Germinal center (tissue), 1 donor: ENCODE results near the gene UBE2L3.
"Not testable (repeated sequence)": the region's sequence is repeated elsewhere in the genome, so short reads cannot be mapped to it uniquely, and the experiment has no call there.

Source experiments
- DNase-seq: peaks from one replicate; pipeline ENCODE4 v3.0.0; 2012; ENCODE audit warnings: mixed read lengths, low spot score

Gene UBE2L3

DNA sequence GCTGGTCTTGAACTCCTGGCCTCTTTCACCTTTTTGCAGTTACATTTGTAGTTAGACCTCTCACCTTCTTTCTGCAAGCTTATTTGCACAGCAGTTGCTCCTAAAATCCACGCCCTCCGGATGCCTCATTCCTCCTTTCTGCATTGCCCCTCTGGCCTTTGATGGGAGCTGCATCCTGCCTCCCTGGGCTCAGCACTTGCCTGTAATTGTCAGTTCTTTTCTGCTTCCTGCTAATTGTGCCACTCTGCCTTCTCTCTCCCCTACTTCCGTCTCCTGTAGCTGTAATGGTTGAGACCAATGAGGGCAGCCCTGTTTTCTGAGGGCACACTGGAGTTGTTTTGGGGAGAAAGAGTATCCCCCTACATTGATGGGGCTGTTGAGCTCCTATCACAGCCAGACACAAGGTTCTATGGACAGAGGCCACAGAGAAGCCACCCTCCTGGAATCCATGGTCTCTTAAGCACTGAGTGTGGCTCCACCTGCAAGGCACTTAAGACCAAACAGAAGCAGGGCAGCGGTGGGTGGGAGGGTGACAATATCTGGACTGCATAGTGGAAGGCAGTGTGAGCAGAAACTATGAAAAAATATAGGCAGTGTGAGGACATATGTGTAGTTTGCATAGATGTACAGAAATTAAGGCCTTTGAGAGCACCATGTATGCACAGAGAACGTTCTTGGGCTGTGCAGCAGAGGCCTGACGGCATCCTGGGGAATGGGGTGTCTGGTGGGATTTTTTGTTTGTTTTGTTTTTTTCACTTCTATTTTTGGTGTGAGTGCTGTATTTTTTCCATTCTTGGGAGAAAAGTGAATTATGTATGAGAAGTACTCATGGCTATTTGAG is 31.8 kb downstream of the UBE2L3 start:
- DNase-seq = no peak

DNA sequence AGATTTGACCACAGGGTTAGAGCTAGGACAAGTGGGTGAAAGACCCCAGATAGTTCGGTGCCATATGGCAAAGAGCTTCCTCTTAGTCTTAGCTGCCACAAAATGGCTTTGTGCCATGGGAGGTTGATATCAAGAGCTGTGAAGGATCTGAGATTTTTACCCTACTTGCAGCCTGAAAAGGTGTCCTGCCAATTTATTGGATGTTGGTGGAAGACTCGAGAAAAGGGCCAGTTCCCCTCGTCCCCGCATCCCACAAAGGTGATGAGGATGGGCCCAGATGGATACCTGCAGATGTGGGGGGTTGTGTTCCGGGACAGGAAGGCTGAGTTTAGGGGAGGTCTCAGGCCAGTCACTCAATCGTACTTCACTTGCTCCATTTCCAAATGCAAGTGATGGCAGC is 35.1 kb downstream of the UBE2L3 start:
- no peak for DNase-seq

DNA sequence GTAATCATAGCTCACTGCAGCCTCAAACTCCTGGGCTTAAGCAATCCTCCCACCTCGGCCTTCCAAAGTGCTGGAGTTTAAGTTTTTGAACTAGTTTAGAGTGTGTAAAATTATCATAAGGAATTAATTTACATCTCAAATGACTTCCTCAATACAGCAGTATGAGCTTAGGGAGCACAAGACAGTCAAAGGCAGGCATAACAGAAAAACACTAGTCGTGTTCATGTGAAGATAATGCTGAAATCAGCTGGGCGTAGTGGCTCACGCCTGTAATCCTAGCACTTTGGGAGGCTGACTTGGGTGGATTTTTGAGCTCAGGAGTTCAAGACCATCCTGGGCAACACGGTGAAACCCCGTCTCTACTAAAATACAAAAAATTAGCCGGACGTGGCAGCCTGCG is 36.5 kb downstream of the UBE2L3 start:
- no peak for DNase-seq

DNA sequence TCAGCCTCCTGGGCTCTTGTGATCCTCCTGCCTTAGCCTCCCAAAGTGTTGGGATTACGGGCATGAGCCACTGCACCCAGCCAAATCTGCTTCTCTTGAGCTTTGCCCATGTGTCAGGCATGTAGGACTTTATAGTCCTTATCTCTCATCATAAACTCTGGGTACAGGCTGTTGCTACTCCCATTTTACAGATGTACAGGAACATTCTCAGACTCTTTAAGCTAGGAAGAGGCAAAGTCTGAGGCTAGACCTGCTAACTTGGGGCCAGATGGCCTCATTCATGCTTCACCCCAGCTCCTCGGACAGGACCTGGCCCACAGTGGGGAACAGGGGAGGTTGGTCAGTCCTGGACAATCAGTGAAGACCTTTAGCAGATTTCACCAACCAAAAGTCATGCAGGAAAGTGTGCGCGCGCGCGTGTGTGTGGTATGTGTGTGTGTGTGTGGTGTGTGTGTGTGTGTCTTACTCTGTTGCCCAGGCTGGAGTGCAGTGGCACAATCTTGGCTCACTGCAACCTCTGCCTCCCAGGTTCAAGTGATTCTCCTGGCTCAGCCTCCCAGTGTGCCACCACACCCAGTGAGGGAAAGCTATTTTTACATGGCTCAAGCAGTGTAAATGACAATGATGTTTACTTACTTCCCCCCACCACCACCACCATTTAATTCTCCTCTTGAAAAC is 38.5 kb downstream of the UBE2L3 start:
- no peak for DNase-seq

DNA sequence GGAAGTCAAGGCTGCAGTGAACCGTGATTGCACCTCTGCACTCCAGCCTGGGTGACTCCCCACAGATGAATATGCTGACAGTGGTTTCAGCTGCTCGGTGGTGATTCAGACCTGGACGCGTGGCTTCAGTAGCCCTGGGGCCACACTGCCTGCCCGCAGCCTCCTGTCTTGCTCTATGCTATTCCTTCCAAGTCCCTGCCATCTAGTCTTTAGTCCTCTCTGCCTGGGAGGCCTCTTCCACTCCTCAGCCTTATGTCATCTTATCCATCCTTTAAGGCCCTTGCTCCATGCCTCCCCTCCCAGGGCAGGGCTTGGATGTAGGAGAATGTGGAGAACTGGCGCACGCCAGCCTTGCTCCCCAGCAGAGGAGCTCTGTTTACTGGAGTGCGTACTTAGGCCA is 39.3 kb downstream of the UBE2L3 start:
- no peak for DNase-seq

DNA sequence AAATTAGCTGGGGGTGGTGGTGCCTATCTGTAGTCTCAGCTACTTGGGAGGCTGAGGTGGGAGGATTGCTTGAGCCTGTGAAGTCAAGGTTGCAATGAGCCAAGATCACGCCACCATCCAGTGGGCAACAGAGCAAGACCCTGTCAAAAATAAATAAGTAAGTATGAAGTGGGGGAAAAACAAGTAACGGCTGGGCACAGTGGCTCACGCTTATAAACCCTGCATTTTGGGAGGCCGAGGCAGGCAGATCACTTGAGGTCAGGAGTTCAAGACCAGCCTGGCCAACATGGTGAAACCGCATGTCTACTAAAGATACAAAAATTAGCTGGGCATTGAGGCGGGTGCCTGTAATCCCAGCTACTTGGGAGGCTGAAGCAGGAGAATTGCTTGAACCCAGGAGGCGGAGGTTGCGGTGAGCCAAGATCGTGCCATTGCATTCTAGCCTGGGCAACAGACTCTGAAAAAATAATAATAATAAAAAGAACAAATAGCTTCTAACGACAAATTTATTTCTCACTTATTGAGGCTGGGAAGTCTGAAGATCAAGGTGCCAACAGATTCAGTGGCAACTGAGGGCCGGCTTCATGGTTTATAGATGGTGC is 42.1 kb downstream of the UBE2L3 start:
- not testable (repeated sequence) for DNase-seq

DNA sequence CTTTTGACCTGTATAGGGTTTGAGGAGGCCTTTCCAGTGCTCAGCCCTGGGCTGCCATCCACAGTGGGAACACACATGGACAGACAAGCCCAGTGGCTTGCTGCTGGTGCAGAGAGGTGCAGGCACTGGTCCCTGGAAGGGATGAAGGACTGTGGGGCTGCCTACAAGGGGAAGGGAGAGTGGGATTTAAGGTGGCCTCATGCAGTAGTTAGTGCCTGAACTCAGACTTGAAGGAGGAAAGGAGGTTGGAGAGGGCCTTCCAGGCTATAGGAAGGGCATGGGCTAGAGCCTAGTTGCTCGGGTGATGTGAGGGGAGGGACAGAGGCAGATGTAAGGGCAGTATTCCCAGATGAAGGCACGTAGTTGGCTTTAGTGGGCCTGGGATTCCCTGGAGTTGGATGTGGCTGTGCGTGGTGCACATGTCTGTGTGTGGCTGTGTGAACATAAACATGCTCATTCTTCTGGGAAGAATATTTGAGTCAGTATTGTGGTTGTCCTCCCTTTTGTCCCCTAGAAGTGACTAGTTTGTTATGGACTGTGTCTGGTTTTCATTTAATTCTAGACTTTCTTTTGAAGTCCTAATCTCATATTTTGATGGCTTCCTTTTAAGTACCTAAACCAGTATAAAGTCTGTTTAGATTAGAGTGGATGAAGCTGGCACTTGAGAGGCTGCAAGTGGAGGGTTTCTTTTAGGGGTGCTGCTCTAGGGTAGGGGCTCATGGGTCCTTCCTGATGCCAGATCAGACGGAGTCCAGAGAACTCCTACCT is 43.9 kb downstream of the UBE2L3 start:
- DNase-seq = no peak

DNA sequence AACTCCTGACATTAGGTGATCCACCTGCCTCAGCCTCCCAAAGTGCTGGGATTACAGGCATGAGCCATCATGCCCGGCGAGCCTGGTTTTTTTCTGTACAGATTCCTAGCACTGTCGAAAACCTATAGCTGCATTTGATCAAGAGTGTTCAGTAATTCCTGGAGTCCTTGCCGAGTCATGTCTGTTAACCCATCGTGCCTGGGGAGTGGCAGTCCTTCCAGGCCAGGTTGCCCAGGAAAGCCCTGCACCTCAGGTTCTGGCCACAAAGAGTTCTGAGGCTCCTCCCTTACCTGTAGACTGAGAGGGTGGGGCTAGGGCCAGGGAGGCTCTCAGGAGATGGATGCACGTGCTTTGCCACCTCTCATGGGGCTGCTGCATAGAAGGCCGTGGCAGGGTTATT is 45.3 kb downstream of the UBE2L3 start:
- no peak for DNase-seq

DNA sequence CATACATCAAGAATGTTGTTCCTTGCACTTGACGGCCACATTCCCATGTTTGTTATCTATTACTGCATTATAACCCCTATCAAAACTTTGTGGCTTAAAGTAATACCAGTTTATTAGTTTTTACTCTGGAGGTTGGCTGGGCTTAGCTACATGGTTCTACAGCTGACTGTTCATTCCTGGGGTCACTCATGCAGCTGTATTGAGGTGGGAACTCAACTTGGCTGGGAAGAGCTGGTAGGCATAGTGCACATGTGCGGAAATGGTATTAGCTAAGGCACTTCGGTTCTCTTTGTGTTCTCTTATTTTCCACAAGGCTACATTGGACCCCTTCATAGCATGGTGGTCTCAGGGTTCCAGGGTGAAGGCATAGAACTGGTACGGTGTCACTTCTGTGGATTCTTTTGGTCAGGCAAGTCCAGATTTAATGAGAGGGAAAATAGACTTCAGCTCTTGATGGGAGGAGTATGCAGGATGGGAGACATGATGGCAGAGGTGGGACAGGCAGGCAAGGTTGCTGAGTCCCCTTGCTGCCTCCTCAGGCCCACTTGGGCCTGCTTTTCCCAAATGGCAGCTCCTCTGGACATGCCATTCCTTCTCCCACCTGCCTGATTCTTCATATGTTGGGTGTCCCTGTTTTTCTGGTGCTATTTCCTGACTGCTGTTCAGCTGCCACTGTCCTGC is 46.2 kb downstream of the UBE2L3 start:
- no peak for DNase-seq

DNA sequence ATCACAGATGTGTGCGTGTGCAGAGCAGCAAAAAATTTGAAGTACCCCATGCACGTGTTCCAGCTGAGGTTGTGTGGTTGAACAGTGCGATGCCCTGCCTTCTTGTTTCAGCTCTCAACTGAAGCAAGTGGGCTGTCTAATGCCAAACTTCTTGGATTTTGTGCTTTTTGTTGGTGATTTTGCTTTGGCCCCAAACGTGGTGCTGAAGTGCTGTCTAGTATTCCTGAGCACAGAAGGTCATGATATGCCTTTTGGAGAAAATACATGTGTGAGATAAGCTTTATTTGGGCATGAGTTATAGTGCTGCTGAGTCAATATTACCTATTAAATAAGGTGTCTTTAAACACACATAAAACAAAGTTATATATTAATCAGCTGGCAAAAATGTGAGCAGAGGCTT is 48.2 kb downstream of the UBE2L3 start:
- no peak for DNase-seq

DNA sequence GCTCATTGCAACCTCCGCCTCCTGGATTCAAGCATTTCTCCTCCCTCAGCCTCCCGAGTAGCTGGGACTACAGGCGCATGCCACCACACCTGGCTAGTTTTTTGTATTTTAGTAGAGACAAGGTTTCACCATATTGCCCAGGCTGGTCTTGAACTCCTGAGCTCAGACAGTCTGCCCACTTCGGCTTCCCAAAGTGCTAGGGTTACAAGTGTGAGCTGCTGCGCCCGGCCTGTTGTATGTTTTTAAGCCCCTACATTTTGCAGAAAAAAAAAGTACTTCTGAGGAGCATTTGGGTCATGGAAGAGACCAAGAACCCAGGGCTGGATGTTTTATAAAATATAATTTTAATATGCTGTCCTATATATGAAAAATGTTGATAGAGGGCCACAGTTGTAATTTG is 49.8 kb downstream of the UBE2L3 start:
- not testable (repeated sequence) for DNase-seq

DNA sequence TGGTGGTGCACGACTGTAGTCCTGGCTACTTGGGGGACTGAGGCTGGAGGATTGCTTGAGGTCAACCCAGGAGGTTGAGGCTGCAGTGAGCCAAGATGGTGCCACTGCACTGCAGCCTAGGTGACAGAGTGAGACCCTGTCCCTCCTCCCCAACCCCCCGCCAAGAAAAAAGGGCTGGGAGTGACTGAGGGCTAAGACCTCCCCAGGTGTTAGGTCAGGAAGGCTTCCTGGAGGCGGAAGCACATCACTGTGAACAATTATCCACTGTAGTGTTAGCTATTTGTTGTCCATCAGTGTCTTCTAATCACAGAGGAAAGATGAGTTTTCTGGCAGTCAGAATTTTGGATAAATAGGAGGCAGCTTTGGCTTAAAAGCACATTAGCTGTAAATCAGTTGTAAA is 53.5 kb downstream of the UBE2L3 start:
- no peak for DNase-seq

DNA sequence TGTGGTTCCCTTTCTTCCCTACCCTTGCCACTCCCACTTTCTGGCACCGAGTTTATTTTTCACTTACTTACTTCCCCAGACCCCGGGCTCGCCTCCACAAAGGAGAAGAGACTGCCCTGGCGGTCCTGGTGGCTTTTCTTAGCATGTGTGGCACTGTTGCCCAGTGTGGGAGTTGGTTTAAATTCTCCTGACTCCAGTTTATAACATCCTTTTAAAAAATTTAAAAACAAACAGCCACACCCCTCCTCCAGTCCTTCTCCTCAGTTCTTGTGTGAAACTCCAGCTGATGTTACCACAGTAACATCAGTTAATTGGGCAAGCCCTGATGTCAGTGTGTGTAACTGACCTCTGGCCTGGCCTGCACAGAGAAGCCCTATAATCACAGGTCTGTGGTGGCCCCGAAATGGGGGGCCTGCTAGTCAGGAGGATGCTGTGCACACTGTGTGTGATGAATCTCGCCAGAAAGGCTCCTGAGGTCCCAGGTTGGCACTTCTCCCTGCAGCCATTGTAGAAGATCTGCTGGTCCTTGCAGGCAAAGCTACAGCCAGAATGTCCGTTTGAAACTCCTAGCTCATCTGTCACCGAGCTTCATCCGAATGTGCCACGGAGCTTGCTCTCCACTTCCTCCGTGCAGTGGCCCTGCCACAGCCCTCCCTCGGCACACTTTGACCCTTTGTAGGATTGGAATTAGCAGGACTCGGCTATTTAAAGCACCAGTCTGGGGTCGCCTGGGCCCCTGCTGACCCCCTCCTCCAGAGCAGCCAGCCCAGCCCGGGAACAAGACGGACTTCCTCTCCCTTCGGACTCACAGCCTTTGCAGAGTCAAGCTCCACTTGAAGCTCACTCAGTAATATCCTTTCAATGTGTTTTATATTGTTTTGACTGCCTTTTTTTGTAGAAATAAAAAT is 54.8 kb downstream of the UBE2L3 start:
- DNase-seq = no peak

DNA sequence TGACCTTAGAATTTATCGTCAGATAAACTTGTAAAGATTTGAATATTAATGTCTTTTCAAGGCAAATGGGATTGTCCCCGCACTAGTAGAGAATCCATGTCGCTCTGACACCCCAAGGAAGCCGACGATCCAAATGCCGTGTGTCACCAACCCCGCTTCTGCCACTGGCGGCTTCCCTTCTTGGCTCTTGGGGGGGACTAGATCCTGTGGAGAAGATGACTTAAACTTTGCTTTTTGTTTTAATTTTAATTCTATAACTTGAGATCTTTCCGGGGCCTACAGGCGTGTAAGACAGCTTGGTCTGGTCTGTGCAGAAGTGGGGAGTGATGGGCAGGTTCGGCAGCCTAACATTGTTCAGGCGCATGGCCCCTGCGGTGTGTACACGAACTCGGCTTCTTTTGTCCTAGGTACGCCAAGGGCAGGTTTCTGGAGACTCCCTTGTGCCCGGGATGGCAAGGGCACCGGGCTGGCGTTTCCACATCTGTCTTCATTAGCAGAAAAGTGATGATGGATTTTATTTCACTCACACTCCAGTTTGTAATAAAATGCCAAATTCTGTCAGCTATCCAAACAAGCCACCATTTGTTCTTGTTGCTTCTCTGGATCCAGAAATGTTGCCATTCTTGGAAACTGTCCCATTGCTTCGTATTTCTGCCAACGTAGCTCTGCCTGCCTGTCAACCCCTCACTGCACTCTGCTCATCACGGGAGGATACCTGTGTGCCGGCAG is 55.6 kb downstream of the UBE2L3 start:
- no peak for DNase-seq

DNA sequence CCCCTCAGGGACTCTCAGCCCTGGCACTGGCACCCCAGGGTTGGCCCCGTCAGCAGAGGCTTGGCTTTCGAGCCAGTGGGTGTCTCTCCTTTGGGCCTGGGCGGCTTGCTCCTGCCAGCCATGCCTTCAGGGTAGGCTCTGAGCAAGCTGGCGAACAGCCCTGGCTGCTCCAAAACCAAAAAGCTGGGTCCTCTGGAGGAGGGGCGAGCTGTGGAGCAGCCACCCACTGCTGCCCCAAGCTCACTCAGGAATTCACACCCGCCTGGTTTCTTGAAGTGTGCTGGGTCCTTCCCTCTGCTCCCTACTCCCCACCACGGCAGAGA is 56.1 kb downstream of the UBE2L3 start:
- DNase-seq = no peak

DNA sequence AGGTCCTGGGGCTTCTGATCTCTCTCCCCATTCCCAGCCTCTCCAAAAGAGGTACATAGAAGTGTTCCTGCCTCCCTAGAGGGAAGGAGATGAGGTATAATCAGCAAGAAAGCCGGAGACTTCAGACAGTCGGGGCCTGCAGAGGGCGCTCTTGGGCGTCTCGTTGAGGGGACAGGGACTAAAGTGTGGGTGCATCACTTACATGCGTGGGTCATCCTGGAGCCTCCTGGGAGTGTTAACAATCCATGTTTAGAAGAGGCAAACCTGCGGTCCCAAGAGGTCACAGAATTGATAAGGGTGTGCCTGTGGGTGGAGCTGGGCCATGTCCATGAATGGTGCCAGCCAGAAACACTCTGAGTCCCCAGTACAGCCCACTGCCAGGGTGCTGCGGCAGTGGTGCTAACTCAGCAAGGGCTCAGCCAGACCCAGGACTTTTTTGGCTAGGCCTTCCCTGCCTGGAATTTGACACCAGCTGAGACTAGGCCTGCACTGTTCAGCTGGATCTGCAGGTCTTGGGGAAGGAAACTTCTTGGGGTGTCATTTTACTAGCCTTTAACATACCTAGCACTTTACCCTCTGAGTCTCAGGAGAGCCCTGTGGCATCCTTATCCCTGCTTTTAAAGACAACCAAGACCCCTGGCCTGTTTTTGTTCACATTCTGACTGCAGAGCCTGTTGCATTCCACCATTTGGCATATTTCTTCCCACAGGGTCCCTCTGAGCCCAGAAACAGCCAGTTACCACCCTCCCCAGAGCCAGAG is 56.8 kb downstream of the UBE2L3 start:
- DNase-seq = no peak

DNA sequence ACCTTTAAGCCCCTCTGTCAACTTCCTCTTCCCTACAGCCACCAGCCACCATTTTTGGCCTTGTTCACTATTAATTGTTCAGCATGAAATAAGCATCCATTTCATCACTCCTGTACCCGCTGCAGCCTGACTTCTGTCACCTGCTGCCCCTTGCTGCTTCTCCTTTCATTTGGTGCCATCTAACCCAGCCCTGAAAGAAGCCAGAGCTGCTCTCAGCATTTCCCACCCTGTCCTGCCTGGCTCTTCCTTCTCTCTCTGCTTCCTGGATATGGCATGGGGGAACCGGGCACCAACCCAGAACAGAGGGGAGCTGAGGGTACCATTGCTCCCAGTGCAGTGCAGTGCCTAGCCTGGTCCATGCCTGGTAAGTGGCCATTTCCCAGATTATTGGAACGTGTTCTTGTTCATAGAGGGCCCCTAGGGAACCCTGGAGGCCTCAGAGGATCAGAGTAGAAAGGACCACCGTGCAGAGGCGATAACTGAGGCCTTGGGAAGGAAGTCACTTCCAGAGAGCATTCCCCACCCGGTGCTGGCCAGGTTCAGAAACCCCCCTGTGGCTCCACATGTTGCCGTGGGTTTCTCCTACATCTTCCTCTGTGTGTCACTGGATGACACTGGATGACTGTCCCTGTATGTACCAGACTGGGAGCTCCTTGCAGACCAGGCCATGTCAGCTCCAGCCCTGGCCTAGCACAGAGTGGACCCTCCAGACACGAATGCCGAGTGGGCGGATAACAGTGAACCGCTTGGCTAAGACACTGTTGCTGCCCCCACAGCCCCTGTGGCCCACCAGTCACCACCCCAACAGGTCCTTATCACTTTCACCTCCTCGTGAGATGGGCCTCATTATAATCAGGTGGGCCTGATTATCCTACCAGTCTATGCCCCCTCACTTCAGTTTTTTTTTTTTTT is 57.6 kb downstream of the UBE2L3 start:
- DNase-seq = no peak

DNA sequence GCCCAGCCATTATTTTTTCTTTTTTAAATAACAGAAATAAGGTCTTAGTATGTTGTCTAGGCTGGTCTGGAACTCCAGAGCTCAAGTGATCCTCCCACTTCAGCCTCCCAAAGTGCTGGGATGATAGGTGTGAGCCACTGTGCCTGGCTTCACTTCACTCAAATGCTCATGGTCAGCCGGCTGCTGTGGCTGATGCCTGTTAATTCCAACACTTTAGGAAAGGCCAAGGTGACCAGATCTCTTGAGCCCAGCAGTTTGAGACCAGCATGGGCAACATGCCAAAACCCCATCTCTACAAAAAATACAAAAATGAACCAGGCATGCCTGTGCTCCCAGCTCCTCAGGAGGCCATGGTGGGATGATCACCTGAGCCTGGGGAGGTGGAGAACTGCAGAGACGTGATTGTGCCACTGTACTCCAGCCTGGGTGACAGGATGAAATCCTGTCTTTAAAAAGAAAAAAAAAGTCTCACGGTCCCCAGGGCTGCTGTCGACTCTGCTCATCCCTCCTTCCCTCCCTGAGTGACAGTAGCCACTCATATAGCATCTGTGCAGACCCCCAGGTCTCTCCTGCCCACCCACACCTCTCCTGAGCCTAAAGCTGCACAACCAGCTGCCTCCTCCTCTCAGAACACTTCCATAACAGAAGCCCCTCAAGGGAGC is 58.7 kb downstream of the UBE2L3 start:
- no peak for DNase-seq
